ENCODE measurements around the gene GINS3.

The GINS3 gene

GRCh38 chr16:58392215-58393137, at the start of gene GINS3 (continued):
- TF ChIP-seq, protein P1, sequence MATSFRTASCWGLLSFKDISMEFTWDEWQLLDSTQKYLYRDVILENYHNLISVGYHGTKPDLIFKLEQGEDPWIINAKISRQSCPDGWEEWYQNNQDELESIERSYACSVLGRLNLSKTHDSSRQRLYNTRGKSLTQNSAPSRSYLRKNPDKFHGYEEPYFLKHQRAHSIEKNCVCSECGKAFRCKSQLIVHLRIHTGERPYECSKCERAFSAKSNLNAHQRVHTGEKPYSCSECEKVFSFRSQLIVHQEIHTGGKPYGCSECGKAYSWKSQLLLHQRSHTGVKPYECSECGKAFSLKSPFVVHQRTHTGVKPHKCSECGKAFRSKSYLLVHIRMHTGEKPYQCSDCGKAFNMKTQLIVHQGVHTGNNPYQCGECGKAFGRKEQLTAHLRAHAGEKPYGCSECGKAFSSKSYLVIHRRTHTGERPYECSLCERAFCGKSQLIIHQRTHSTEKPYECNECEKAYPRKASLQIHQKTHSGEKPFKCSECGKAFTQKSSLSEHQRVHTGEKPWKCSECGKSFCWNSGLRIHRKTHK (tag by site-specific recombination; IDR thresholded peaks at IDR 0.05) = no peak
- TF ChIP-seq ZSCAN18 (tag by site-specific recombination; IDR thresholded peaks at IDR 0.05) (0 out of 2 replicates have a peak, but pooled peaks have one; percentile 57), ZNF747 (tag by site-specific recombination; IDR thresholded peaks at IDR 0.05) (no peak), ZNF660 (tag by site-specific recombination; IDR thresholded peaks at IDR 0.05) (peak; percentile 94), CTCF (tag by site-specific recombination; IDR thresholded peaks at IDR 0.05) (0 out of 2 replicates have a peak, but pooled peaks have one; percentile 21), ZNF510 (tag by site-specific recombination; IDR thresholded peaks at IDR 0.05; ENCODE audit: insufficient replicate concordance) (peak; percentile 23), ZSCAN16 (tag by site-specific recombination; IDR thresholded peaks at IDR 0.05) (no peak), ZNF514 (tag by site-specific recombination; IDR thresholded peaks at IDR 0.05) (no peak), HOXA7 (CRISPR knock-in tag; IDR thresholded peaks at IDR 0.05; ENCODE audit: borderline replicate concordance) (no peak), MZF1 (tag by site-specific recombination; IDR thresholded peaks at IDR 0.05; ENCODE audit: borderline replicate concordance) (peak; percentile 85), ZNF169 (tag by site-specific recombination; IDR thresholded peaks at IDR 0.05) (no peak), ZEB2 (tag by site-specific recombination; IDR thresholded peaks at IDR 0.05) (peak; percentile 90), ZNF175 (tag by site-specific recombination; IDR thresholded peaks at IDR 0.05) (no peak), ZBTB49 (tag by site-specific recombination; IDR thresholded peaks at IDR 0.05; ENCODE audit: low read depth) (no peak), ZNF354C (tag by site-specific recombination; IDR thresholded peaks at IDR 0.05; ENCODE audit: borderline replicate concordance, low read depth) (no peak), YY2 (tag by site-specific recombination; IDR thresholded peaks at IDR 0.05) (peak; percentile 85; the same call in 1 of the 2 replicates), ZNF645 (tag by site-specific recombination; IDR thresholded peaks at IDR 0.05) (no peak), ZFP69B (tag by site-specific recombination; IDR thresholded peaks at IDR 0.05) (peak; percentile 54; the same call in 1 of the 2 replicates)
- TF ChIP-seq, protein P2, sequence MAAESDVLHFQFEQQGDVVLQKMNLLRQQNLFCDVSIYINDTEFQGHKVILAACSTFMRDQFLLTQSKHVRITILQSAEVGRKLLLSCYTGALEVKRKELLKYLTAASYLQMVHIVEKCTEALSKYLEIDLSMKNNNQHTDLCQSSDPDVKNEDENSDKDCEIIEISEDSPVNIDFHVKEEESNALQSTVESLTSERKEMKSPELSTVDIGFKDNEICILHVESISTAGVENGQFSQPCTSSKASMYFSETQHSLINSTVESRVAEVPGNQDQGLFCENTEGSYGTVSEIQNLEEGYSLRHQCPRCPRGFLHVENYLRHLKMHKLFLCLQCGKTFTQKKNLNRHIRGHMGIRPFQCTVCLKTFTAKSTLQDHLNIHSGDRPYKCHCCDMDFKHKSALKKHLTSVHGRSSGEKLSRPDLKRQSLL (tag by site-specific recombination; IDR thresholded peaks at IDR 0.05) = no peak
- TF ChIP-seq, protein P3, sequence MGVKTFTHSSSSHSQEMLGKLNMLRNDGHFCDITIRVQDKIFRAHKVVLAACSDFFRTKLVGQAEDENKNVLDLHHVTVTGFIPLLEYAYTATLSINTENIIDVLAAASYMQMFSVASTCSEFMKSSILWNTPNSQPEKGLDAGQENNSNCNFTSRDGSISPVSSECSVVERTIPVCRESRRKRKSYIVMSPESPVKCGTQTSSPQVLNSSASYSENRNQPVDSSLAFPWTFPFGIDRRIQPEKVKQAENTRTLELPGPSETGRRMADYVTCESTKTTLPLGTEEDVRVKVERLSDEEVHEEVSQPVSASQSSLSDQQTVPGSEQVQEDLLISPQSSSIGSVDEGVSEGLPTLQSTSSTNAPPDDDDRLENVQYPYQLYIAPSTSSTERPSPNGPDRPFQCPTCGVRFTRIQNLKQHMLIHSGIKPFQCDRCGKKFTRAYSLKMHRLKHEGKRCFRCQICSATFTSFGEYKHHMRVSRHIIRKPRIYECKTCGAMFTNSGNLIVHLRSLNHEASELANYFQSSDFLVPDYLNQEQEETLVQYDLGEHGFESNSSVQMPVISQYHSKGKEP (tag by site-specific recombination; IDR thresholded peaks at IDR 0.05) = peak; percentile 53; the same call in 1 of the 2 replicates
- TF ChIP-seq, protein P4, sequence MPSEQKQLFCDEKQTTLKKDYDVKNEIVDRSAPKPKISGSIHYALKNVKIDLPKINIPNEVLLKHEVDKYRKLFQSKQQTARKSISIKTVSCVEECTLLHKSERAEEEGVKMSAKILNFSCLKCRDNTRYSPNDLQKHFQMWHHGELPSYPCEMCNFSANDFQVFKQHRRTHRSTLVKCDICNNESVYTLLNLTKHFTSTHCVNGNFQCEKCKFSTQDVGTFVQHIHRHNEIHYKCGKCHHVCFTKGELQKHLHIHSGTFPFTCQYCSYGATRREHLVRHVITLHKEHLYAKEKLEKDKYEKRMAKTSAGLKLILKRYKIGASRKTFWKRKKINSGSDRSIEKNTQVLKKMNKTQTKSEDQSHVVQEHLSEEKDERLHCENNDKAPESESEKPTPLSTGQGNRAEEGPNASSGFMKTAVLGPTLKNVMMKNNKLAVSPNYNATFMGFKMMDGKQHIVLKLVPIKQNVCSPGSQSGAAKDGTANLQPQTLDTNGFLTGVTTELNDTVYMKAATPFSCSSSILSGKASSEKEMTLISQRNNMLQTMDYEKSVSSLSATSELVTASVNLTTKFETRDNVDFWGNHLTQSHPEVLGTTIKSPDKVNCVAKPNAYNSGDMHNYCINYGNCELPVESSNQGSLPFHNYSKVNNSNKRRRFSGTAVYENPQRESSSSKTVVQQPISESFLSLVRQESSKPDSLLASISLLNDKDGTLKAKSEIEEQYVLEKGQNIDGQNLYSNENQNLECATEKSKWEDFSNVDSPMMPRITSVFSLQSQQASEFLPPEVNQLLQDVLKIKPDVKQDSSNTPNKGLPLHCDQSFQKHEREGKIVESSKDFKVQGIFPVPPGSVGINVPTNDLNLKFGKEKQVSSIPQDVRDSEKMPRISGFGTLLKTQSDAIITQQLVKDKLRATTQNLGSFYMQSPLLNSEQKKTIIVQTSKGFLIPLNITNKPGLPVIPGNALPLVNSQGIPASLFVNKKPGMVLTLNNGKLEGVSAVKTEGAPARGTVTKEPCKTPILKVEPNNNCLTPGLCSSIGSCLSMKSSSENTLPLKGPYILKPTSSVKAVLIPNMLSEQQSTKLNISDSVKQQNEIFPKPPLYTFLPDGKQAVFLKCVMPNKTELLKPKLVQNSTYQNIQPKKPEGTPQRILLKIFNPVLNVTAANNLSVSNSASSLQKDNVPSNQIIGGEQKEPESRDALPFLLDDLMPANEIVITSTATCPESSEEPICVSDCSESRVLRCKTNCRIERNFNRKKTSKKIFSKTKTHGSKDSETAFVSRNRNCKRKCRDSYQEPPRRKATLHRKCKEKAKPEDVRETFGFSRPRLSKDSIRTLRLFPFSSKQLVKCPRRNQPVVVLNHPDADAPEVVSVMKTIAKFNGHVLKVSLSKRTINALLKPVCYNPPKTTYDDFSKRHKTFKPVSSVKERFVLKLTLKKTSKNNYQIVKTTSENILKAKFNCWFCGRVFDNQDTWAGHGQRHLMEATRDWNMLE (tag by site-specific recombination; conservative IDR thresholded peaks at IDR 0.05; ENCODE audit: low read depth) = peak; percentile 92

Measured in HEK293 (cell line).